Activated CD8-positive, alpha-beta memory T cell treated with anti-CD3 and anti-CD28 coated beads for 36 hours (primary cell): Measurements from ENCODE around the gene NRG3. TPM values are rescaled to one million over a fixed set of nuclear protein-coding genes. Genes with fewer than 3 reads are reported as not detected.
"Not testable (repeated sequence)": the region's sequence is repeated elsewhere in the genome, so short reads cannot be mapped to it uniquely, and the experiment has no call there.

Experiments used
- CTCF ChIA-PET: fragments of 350-600 bp; sonication (Branson Sonifier 250); formaldehyde crosslinking; loops from one replicate; lab custom pipeline; 2021; ENCODE audit warnings: antibody characterized with exemption; lab: Charles Lee
- POLR2A ChIA-PET: fragments of 350-600 bp; sonication (Branson Sonifier 250); formaldehyde crosslinking; loops from one replicate; lab custom pipeline; 2021; ENCODE audit warnings: antibody characterized with exemption; lab: Charles Lee
- total RNA-seq, 2 experiments: library from RNA; stranded (reverse); gene quantifications; one replicate each; pipeline ENCODE4 v1.2.3, GENCODE V29; 2021

Gene NRG3
- total RNA-seq, 2 experiments from 2014 or later = not detected

DNA sequence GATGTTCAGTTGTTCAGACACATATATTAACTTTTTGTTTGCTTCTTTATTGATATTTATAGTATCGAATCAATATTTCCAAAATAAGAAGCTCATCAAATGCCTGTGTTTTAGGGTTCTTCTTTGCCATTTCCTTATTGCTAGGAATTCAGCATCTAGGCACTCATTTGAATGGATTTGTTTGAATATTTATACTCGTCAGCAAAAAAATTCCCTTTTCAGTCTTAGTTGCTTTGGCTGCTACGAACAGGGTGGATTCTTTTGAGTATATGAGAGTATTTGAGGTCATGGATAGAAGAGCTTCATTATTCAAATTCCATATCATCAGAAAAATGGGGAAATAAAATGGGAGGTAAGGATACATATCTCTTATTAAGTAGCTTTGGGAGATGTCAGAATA, 706.9 kb downstream of the NRG3 start:
- CTCF ChIA-PET = no interaction called here

DNA sequence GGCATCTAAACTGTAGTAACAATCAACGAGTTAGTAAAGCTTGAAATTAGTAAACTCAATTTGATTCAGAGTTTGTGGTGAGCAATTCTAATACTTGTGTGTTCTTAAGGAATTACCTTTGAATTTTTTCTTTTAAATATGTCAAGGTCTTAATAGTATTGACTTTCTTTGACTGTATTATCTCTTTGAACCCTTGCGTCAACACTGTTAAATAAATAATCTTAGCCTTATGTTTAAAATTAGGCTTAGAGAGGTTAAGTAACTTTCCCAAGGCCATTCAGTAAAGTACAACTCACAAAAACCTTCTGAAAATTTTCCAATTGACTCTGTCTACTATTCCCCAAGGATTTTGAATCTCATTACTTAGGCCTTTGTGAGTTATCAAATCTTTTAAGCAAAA, 716.4 kb downstream of the NRG3 start:
- CTCF ChIA-PET = no interaction called here

More for the DNA sequence above, 706.9 kb downstream of the NRG3 start:
- POLR2A ChIA-PET = no interaction called here

DNA sequence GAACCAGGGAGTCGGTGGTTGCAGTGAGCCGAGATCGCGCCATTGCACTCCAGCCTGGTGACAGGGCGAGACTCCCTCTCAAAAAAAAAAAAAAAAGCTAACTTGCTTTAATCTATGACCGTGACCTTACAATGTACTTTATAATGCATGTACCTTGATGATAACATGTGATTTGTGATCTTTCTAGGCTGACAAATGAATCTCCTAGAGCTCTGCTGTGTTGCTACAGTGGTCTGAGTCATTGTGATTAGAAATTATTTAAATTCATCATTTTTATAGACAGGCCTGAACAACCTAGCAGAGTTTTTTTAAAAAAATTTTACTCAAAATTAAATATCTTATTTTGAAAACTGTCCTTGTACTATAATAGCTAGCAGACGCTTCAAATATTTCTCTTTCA, 722.8 kb downstream of the NRG3 start:
- CTCF ChIA-PET = no interaction called here
- POLR2A ChIA-PET = no interaction called here

More for the DNA sequence above, 716.4 kb downstream of the NRG3 start:
- POLR2A ChIA-PET = no interaction called here

DNA sequence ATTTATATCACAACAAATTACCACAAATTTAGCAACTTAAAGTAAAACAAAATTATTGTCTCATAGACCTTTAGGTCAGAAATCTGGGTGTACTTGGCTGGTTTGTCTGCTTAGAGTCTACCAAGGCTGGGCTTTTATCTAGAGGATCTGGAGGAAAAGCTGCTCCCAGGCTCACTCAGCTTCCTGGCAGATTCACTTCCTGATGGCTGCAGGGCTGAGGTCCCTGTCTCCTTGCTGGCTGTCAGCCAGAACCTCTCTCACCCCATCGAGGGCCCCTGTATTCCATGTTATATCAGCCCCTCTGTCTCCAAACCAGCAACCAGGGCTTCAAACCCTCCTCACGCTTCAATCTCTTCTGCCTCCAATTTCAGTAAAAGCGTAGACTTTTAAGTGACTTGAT, 734.9 kb downstream of the NRG3 start:
- POLR2A ChIA-PET = no interaction called here
- CTCF ChIA-PET = no interaction called here

DNA sequence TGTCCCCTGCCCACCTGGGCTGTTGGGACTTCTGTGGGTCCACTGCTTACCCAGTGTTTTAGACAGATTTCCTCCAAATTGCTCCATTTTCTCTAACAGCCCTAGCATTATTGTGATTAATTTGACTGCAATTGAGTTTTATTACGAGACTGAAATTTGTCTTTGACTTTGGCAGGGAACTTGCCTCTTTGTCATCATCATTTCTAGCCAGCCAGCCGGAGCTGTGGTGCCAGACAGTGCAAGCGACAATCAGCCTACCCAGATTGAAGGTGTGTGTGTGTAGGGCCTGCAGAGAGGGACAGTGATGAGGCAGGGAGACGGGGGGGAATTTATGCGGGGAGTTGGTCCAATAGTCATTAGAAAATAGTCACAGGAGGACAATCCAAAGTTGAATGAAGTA, 743.0 kb downstream of the NRG3 start:
- POLR2A ChIA-PET = no interaction called here

DNA sequence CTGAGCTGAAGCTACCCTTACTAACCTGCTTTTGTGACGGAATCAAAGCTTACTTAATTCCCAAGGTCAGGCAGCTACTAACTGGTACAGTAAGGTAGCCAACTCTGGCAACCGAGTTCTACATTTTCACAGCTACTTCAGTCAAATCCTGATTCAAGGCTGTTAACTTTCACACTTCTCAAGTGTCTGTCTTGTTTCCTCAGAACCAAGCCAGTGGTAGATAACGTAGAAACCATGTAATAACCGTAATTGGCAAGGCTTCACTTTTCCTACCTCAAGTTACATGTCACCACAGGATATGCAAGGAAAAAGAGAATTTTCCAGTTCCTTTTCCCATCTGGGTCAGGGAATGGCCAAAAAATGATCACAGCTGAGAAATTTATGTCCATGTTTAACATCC, 746.7 kb downstream of the NRG3 start:
- ChIA-PET POLR2A (no interaction called here), CTCF (no interaction called here)

More for the DNA sequence above, 743.0 kb downstream of the NRG3 start:
- CTCF ChIA-PET = no interaction called here

DNA sequence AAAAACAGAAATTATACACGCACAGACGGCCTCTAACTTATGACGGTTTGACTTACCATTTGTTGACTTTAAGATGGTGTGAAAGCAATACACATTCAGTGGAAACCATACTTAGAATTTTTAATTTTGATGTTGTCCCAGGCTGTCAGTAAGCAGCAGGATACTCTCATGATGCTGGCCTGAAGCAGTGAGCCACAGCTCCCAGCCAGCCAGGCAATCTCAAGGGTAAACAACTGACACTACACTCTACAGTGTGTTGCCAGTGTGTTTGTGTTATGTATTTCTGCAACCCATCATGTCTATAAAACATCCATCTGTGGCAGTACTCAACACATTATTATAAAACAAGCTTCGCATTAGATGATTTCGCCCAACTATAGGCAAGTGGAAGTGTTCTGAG, 747.5 kb downstream of the NRG3 start:
- POLR2A ChIA-PET = no interaction called here
- CTCF ChIA-PET = no interaction called here

DNA sequence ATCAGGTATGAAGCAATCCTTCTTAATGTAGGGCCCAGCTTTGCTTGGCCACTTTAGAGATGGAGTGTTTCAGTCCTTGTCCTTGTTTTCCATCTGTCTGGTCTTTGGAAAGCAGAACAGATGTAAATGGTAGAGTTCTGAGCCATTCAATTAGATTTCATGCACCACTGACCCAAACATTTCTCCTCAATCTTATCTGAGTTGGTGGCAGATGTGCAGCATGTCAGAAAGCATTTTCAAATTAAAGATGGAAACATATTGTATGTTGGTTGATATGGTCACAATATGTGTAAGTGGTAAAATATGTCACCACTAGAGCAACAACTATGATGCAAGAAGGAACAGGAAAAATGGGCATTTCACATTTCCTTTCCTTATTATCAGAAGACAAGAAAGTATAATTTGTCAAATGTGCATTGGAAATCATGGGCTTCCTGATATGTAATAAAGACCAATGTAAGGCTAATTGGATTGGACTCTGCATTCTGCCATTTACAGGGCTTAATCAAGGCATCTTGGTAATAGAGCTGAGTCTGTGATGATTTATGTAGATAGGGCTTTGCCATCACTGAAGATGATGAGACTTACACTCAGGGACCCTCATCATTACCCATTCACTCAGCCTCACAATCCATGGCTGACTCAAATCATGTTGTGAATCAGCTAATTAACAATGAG, 750.7 kb downstream of the NRG3 start:
- ChIA-PET POLR2A (no interaction called here), CTCF (no interaction called here)

DNA sequence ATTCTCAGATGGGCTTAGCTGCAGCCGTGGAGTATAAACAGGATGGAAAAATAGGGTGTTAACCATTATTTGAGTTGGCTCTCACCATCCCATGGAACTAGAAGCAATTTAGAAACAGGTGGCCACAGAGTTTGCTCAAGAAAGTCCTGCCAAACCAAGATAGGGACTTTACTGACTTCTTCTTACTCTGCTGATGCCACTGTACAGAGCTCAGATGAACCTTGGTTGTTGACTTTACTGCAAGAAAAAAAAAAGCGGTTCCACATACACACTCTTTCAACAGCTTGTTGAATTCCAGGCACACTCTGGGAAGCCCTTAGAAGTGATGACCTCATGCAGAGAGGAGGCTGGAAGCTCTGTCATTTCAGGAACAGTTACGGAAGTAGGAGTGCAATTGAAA, 753.4 kb downstream of the NRG3 start:
- ChIA-PET CTCF (no interaction called here), POLR2A (no interaction called here)

DNA sequence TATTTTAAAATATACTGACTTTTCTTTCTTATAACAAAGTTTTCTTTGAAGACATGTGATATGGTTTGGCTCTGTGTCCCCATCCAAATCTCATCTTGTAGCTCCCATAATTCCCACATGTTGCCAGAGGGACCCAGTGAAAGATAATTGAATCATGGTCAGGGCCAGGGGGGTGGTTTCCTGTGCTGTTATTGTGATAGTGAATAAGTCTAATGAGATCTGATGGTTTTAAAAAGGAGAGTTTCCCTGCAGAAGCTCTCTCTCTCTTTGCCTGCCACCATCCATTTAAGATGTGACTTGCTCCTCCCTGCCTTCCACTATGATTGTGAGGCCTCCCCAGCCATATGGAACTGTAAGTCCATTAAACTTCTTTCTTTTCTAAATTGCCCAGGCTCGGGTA, 768.1 kb downstream of the NRG3 start:
- POLR2A ChIA-PET = no interaction called here

DNA sequence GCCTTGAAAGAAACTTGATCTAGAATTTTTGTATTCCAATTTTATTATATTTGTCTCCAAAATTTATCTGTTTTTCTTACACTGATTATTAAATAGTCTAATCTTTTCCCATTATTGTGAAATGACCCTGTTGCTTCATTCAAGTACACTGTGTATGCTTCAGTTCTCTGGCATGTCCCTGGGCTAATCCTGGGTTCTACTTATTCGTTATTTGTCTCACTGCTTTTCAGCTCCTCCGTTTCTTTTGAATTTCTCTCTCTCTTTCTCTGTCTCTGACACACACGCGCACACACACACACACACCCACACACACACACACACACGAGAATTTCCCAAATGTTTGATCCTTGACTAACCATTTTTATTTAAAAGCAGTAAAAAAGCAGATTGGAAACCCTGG, 768.6 kb downstream of the NRG3 start:
- ChIA-PET CTCF (no interaction called here), POLR2A (no interaction called here)

More for the DNA sequence above, 768.1 kb downstream of the NRG3 start:
- CTCF ChIA-PET = no interaction called here

DNA sequence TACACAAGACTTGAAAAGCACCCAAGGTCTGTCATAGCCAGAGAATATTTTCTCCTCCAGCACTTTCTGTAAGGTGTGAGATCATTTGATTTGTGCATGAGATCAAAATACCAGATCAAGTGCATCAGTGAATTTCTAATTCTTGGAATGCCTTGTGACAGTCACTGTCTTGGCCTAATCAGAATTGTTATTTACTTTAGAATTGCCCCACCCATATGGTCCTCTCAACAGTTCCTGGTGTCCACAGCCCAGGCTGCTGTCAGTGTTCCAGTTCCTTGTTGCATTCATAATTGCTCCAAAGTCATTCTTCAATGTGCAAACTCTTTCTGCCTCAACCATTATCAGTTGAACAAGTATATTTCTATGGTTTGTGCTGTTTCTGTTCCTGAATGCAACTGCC, 770.2 kb downstream of the NRG3 start:
- ChIA-PET CTCF (no interaction called here), POLR2A (no interaction called here)

DNA sequence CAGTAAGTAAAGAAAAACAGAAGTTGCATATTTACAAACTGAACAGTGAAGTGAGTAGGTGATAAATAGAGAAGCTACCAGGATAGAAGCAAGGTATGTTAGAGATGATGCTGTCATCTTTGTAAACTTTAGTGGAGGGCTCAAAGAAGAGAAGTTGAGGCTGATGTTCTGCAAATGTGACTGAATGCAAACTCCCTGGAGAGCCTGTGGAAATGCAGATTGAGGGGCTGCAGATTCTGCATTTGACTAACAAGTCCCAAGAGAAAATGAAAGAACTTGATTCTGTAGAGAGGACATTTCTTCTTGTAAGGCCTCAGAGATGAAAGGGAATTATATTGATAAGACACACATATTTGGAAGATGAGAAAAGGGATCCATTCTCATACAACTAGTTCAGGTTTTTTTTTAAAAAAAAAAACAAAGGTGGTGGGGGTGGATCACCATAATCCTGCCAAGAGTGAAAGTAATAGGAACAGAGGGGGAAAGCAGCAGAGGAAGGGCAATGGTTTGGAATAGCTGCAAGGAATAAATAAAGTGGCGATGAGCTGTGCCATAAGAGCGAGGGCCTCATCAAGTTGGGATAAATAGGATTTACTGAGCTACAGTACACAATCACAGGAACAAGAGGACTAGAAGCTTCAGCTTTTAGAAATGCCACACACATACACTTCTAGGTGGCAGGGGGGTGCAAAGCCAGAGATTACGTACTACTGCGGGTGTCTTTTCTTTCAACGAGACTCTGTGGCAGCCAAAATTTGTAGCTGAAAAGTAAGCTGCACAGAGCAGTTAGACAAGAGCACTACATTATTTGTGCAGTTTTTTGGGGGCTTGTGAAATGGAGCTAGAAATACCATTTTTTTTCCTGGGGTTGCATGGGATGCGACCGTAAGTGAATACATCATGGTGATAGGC, 778.5 kb downstream of the NRG3 start:
- ChIA-PET CTCF (no interaction called here), POLR2A (interaction anchor here (0.5 kb wide), 1 partner anchor 492 kb away, joined by 3 read pairs; no protein-coding TSS in a partner anchor)

DNA sequence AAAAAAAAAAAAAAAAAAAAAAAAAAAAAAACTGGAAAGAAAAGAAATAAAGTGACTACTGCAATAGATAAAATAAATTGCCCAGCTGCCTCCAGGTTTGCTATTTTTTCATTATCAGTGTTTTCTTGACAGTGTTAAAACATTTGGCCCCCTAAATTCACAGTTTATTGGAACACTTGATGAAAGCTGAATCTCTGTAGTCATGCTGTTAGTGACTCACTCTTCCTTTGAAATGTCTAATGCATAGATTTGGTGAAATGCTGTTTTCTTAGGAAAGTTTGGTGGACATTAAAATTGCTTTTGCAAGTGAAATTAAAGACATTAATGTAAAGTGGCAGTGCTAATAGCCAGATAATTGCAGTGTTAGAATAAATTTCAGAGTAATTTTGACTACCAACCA, 785.2 kb downstream of the NRG3 start:
- POLR2A ChIA-PET = no interaction called here
- CTCF ChIA-PET = no interaction called here

DNA sequence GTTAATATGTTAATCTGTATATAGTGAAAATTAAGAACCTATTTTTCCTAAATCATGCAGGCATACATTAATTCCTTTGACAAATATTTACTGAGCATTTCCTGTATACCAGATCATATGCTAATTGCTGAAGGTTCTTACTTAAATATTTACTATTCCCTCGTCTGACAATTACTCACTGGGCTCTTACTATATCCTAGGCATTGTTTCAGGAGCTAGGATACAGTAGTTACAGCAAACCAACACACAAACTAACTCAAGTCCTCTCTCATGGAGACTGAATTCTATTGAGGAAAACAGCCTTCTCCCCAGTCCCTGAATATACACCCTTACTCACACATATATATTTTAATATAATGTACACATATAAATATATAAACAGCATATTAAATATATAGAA, 786.0 kb downstream of the NRG3 start:
- ChIA-PET POLR2A (no interaction called here), CTCF (no interaction called here)

DNA sequence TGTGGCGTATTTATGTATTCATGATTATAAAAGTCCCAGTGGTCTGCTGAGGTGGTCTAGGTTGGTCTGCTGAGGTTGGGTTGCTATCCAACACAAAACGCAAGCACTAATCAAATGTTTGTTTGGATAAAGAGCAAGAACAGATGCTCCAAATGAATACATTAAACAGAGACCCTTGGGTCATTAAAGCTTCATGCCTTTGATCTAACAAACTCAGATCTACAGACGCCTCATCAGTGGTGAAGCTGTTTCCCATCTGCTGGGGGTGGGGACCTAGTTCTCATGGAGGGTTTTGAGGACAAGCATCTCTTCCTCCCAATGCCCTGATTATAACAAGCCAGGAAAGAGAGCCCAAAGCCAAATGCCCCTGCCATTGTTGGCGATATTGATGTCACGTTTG, 786.7 kb downstream of the NRG3 start:
- CTCF ChIA-PET = no interaction called here
- POLR2A ChIA-PET = no interaction called here

DNA sequence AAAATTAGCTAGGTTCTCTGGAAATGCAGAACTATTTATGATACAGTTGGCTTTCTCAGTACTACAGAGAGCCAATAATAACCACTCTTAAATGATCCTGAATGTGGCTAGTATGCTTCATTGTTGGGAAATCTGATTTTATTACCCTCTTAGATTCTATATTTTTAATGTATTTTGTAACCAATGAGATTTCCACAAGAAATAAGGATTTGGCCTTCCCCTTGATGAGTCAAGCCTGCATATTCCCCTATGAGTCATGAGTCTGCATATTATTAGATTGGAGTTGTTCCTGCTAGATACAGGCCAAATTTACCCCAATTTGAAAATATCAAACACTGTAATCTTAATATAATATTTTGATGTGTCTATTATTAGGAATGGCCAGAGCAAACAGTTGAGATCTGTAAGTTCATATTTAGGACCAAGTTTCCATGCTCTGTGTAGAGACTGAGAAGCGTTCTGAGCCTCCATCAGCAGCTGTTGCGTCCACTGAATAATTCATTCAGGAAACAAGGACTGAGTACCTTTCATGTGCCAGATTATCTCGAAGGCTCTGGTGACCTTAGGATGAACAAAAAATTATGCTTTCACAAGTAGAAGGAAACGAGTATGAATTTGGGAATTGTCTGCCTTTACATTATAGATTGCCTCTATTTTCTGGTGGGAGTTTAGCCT, 793.4 kb downstream of the NRG3 start:
- POLR2A ChIA-PET = no interaction called here
- CTCF ChIA-PET = no interaction called here

DNA sequence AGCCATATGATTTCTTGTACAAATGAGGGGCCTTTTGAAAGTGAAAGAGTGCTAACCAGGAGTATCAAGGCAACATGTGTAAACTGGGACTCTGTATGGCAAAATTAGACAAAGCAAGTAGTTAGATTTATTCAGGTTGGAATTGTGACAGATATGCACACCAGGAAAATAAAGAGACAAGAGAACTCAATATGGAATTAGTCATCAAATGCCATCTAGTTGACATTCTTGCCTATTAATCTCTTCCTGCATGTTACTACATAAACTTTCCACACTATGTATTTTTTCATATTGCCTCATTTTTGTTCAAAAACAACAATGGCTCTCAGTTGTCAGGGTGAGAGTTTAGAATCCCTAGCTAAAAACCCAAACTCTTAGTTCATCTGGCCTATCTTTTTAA, 799.0 kb downstream of the NRG3 start:
- POLR2A ChIA-PET = no interaction called here
- CTCF ChIA-PET = no interaction called here

DNA sequence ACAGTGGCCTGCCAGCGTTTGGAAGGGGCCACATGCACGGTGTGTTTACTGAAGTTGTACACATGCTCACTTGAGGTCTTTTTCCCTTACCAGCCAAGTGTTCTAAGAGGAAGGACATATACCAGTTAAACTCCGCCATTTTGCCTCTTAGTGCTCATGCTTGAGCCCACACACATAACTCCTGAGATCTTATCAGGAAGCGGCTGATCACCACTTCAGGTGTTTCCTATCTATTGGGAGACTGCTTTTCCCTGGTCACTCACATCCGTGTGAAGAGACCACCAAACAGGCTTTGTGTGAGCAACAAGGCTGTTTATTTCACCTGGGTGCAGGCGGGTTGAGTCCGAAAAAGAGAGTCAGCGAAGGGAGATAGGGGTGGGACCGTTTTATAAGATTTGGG, 802.9 kb downstream of the NRG3 start:
- CTCF ChIA-PET, POLR2A ChIA-PET: not testable (repeated sequence)

DNA sequence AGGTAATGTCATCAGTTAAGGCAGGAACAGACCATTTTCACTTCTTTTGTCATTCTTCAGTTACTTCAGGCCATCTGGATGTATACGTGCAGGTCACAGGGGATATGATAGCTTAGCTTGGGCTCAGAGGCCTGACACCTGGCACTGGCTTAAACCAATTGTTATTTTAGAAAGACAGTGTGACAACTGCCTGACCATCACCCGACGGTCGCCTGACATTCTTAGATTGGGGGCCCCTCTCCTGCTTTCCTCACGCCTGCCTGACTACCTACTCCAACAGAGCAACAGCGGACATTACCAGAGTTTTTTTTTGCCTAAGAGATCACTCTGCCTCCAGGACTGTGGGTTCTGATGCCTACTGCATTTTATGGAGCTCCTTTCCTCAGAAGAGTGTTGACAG, 803.5 kb downstream of the NRG3 start:
- POLR2A ChIA-PET, CTCF ChIA-PET: not testable (repeated sequence)
